RWPE2 (cell line): ENCODE data around the gene TNP2.
"Not testable (repeated sequence)": the region's sequence is repeated elsewhere in the genome, so short reads cannot be mapped to it uniquely, and the experiment has no call there.

Experiments
- ATAC-seq: fragments of 200-7000 bp; cut with Tn5 transposase; 3 replicates; pipeline ENCODE4 v1.9.1; 2021; ENCODE audit warnings: low read depth
- DNase-seq: peaks from one replicate; pipeline ENCODE4 v3.0.0-alpha.2; 2020; ENCODE audit warnings: low spot score
- H3K27ac ChIP-seq: fragments of 450-650 bp; 2 replicates; pipeline ENCODE4 v1.5.1; 2017; ENCODE audit warnings: mild to moderate bottlenecking; ENCODE audit not compliant: poor library complexity, severe bottlenecking
- H3K27me3 ChIP-seq: fragments of 250-450 bp; sonication (Bioruptor Pico); 2 replicates; pipeline ENCODE4 v1.5.1; 2021; ENCODE audit warnings: mild to moderate bottlenecking, moderate library complexity; ENCODE audit not compliant: insufficient read depth, poor library complexity, severe bottlenecking
- H3K36me3 ChIP-seq: fragments of 250-450 bp; sonication (Bioruptor Pico); 2 replicates; pipeline ENCODE4 v1.5.1; 2020; ENCODE audit warnings: low read depth, mild to moderate bottlenecking, moderate library complexity
- H3K4me1 ChIP-seq: fragments of 250-450 bp; sonication (Bioruptor Pico); 2 replicates; pipeline ENCODE4 v1.5.1; 2021; ENCODE audit warnings: mild to moderate bottlenecking, moderate library complexity; ENCODE audit not compliant: insufficient read depth, poor library complexity, severe bottlenecking
- H3K4me3 ChIP-seq: fragments of 250-450 bp; sonication (Bioruptor Pico); 2 replicates; pipeline ENCODE4 v1.5.1; 2021; ENCODE audit warnings: mild to moderate bottlenecking, moderate library complexity; ENCODE audit not compliant: severe bottlenecking
- H3K9me3 ChIP-seq: fragments of 250-450 bp; sonication (Bioruptor Pico); 2 replicates; pipeline ENCODE4 v1.5.1; 2021; ENCODE audit warnings: mild to moderate bottlenecking, moderate library complexity; ENCODE audit not compliant: severe bottlenecking
- CTCF ChIP-seq: fragments of 450-650 bp; IDR thresholded peaks from one replicate; pipeline ENCODE4 v1.5.1; 2017; ENCODE audit warnings: mild to moderate bottlenecking, moderate library complexity; ENCODE audit not compliant: poor library complexity, severe bottlenecking

Gene TNP2

DNA sequence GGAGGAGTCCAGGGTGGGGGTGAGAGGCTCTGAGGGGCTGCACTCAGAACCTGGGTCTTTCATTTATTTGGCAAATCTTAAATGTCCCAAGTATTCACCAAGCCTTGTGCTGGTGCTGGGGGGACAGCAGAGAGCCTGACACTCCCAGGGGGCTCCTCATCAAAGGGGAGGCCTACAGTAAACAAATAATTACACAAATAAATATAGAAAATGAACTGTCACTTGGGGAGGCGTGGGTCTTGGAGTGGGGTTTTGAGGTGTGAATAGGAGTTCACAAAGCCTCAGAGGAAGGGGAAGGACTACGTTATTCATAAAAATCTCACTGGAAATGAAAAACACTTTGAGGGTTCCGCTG lies 27.2 kb upstream of the TNP2 start:
- Histone ChIP-seq H3K9me3 (no peaks in the 10 kb centered on the region), H3K27ac (no peak overlapping the region), H3K36me3 (no peaks in the 10 kb centered on the region), H3K4me1 (no peaks in the 10 kb centered on the region), H3K27me3 (no peaks in the 10 kb centered on the region), H3K4me3 (no peak overlapping the region)
- DNase-seq (no peak), ATAC-seq (no peak)
- TF ChIP-seq CTCF: no peak

GRCh38 chr16:11295672-11296071 lies 26.5 kb upstream of the TNP2 start:
- H3K9me3 ChIP-seq: no peaks in the 10 kb centered on the region
- no peak overlapping the region for H3K27ac ChIP-seq
- H3K27me3 ChIP-seq: no peaks in the 10 kb centered on the region
- H3K4me3 ChIP-seq: no peak overlapping the region
- no peaks in the 10 kb centered on the region for H3K4me1 ChIP-seq
- TF ChIP-seq CTCF: no peak
- no peak for DNase-seq
- no peak for ATAC-seq
- H3K36me3 ChIP-seq: no peaks in the 10 kb centered on the region

GRCh38 chr16:11292076-11292748 lies 23.1 kb upstream of the TNP2 start:
- no peak overlapping the region for H3K27ac ChIP-seq
- H3K9me3 ChIP-seq: no peaks in the 10 kb centered on the region
- TF ChIP-seq CTCF: no peak
- no peak overlapping the region for H3K4me3 ChIP-seq
- H3K27me3 ChIP-seq: no peaks in the 10 kb centered on the region
- no peaks in the 10 kb centered on the region for H3K36me3 ChIP-seq
- ATAC-seq (no peak), DNase-seq (no peak)
- no peaks in the 10 kb centered on the region for H3K4me1 ChIP-seq

DNA sequence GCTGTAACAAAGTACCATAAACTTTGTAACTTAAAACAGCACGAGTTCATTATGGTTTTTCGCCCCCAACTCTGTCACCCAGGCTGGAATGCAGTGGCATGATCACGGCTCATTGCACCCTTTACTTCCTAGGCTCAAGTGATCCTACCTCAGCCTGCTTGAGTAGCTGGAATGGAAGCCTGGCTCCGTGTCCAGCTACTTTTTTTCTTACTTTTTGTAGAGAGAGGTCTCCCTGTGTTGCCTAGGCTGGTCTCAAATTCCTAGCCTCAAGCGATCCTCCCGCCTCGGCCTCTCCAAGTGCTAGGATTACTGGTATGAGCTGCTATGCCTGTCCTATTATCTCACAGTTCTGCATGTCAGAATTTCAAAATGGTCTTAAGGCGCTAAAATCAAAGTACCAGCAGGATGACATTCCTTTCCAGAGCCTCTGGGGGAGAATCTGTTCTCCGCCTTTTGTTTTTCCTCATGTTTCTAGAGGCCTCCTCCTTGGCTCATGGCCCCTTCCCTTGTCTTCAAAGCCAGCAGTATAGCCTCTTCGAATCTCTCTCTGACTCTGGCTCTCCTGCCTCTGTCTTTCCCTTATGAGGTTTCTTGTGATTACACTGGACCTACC lies 22.1 kb upstream of the TNP2 start:
- Histone ChIP-seq H3K9me3 (no peaks in the 10 kb centered on the region), H3K4me1 (no peaks in the 10 kb centered on the region), H3K27ac (no peak overlapping the region), H3K4me3 (no peak overlapping the region), H3K27me3 (no peaks in the 10 kb centered on the region), H3K36me3 (no peaks in the 10 kb centered on the region)
- DNase-seq (no peak), ATAC-seq (no peak)
- no peak for TF ChIP-seq CTCF

DNA sequence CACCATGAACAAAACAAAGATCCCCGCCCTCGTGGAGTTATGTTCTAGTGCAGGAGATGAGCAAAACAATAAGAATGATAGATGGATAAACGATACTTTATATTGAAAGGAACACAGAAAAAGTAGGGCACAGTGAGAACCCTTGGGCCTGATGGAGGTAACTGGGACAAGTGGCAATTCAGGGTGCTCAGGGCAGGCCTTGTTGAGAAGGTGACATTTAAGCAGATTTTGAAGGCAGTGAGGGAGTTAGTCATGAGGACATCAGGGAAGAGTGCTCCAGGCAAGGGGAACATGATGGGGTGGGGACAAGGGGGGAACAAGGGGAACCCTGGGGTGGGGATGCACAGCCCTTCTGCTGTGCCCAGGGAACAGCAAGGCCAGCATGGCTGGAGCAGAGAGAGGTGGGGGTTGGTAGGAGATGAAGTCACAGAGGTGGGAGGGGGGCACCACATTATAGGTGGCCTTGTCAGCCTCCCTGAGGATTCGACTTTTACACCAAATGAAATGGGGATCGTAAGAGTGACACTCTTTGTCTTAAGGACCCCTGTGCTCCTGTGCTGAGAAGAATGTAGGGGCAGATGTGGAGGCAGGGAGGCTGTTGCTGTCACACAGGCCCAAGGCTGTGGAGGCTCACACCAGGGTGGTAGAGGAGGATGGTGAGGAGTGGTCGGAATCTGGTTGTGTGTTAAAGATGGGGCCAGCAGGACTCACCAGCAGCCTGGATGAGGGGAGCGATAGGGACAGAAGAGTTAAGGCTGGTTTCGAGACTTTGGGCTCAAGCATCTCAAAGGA lies 21.2 kb upstream of the TNP2 start:
- DNase-seq: no peak
- Histone ChIP-seq H3K27ac (no peak overlapping the region), H3K4me3 (no peak overlapping the region), H3K4me1 (no peaks in the 10 kb centered on the region), H3K36me3 (no peaks in the 10 kb centered on the region), H3K9me3 (no peaks in the 10 kb centered on the region), H3K27me3 (no peaks in the 10 kb centered on the region)
- no peak for TF ChIP-seq CTCF
- ATAC-seq: no peak

- not testable (repeated sequence) for H3K4me1 ChIP-seq, DNase-seq, H3K36me3 ChIP-seq, H3K27ac ChIP-seq, H3K9me3 ChIP-seq, H3K27me3 ChIP-seq, ATAC-seq, H3K4me3 ChIP-seq
These were observed 20.6 kb upstream of the TNP2 start for GRCh38 chr16:11289696-11290095.
